Bronchial epithelial cell (primary cell): ENCODE data around the gene CACNA2D1. TPM values are rescaled to one million over a fixed set of nuclear protein-coding genes. Genes with fewer than 3 reads are reported as not detected.

Experiments used
- DNase-seq: peaks from one replicate; pipeline ENCODE4 v3.0.0-alpha.2; 2010; ENCODE audit warnings: low read depth
- FAIRE-seq: peaks from 2 replicates; lab custom pipeline; 2011; peaks lifted over from hg19 to GRCh38; lab: Jason Lieb, UNC
- H3K27me3 ChIP-seq: 2 replicates; pipeline ENCODE4 v1.5.1; 2011; ENCODE audit warnings: low read length; ENCODE audit not compliant: control insufficient read depth, insufficient read depth
- H3K36me3 ChIP-seq: 2 replicates; pipeline ENCODE4 v1.5.1; 2011; ENCODE audit warnings: low read length; ENCODE audit not compliant: control insufficient read depth, insufficient read depth
- H3K4me3 ChIP-seq: 2 replicates; pipeline ENCODE4 v1.5.1; 2011; ENCODE audit warnings: mild to moderate bottlenecking, low read depth, low read length, control low read depth
- CTCF ChIP-seq: IDR thresholded peaks from 2 replicates; pipeline ENCODE4 v1.5.1; 2011; ENCODE audit warnings: mild to moderate bottlenecking, moderate library complexity, low read length, control low read depth, inconsistent platforms; ENCODE audit not compliant: insufficient read depth, severe bottlenecking
- total RNA-seq: library from RNA; depleted of rRNA; stranded (reverse); fragments of >200 nt; gene quantifications from 2 replicates; pipeline ENCODE4 v1.2.1, GENCODE V29; 2014

CACNA2D1 gene
- total RNA-seq, 1 donor from 2014 or later = 1.1 TPM

GRCh38 chr7:82471351-82472020 is 27.9 kb upstream of the CACNA2D1 start:
- H3K36me3 ChIP-seq = no peaks in the 10 kb centered on the region
- no peak for FAIRE-seq

GRCh38 chr7:82469207-82469606 is 25.6 kb upstream of the CACNA2D1 start:
- DNase-seq = no peak
- H3K36me3 ChIP-seq = no peaks in the 10 kb centered on the region
- peaks cover 1% of the 10 kb centered on the region for H3K27me3 ChIP-seq
- FAIRE-seq = no peak
- H3K4me3 ChIP-seq = no peak overlapping the region
- TF ChIP-seq CTCF = no peak

More at GRCh38 chr7:82471351-82472020, 27.9 kb upstream of the CACNA2D1 start:
- no peak for TF ChIP-seq CTCF
- peaks cover 1% of the 10 kb centered on the region for H3K27me3 ChIP-seq
- no peak overlapping the region for H3K4me3 ChIP-seq
- DNase-seq = no peak

- no peak for FAIRE-seq
- no peak for DNase-seq
- Histone ChIP-seq H3K27me3 (peaks cover 1% of the 10 kb centered on the region), H3K4me3 (no peak overlapping the region), H3K36me3 (no peaks in the 10 kb centered on the region)
- TF ChIP-seq CTCF = no peak
These were observed 24.9 kb upstream of the CACNA2D1 start for GRCh38 chr7:82468435-82468834.

GRCh38 chr7:82467020-82467419 is 23.4 kb upstream of the CACNA2D1 start:
- no peak for TF ChIP-seq CTCF
- Histone ChIP-seq H3K36me3 (no peaks in the 10 kb centered on the region), H3K4me3 (no peak overlapping the region), H3K27me3 (peaks cover 1% of the 10 kb centered on the region)
- no peak for FAIRE-seq
- no peak for DNase-seq

GRCh38 chr7:82464372-82464771 is 20.8 kb upstream of the CACNA2D1 start:
- H3K4me3 ChIP-seq = no peak overlapping the region
- FAIRE-seq = no peak
- DNase-seq = no peak
- no peaks in the 10 kb centered on the region for H3K27me3 ChIP-seq
- TF ChIP-seq CTCF = no peak
- H3K36me3 ChIP-seq = no peaks in the 10 kb centered on the region

DNA sequence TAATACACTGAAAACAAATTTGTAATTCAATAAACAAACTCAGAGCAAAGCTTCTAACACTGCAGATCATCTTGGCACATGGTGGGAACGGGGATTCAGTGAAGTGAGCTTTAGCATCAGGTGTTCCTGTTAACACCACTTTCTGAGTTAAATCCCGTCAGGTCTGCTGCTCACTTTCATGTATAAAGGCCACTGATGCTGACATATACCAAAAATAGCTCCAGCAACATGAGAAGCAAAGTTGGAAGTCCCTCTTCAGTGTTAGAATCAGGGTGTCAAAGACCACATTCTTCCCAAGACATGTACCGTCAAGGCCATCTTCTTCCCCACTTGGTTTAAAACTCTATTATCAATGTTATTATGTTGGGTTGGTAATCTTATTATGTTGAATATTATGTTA is 11.7 kb upstream of the CACNA2D1 start:
- Histone ChIP-seq H3K27me3 (no peaks in the 10 kb centered on the region), H3K4me3 (no peak overlapping the region), H3K36me3 (no peaks in the 10 kb centered on the region)
- FAIRE-seq (no peak), DNase-seq (no peak)
- TF ChIP-seq CTCF = no peak
